ENCODE measurements around the gene GTF2F2.

The GTF2F2 gene

GRCh38 chr13:45258334-45258675 lies 138.0 kb downstream of the GTF2F2 start:
- H3K27ac ChIP-seq = no peak overlapping the region
- ChIA-PET POLR2A (ENCODE audit: low non-redundant PET) (no interaction called here), CTCF (no interaction called here)
- no peak for TF ChIP-seq CTCF (conservative IDR thresholded peaks at IDR 0.05; ENCODE audit: low read depth)
- no peak for DNase-seq (ENCODE audit: low spot score)

GRCh38 chr13:45267215-45267614 lies 146.9 kb downstream of the GTF2F2 start:
- ChIA-PET CTCF (interaction anchor here (0.6 to 0.7 kb wide), 3 partner anchors 26 to 225 kb away, joined by 3 to 5 read pairs (median 4); no protein-coding TSS in a partner anchor), POLR2A (ENCODE audit: low non-redundant PET) (no interaction called here)
- H3K27ac ChIP-seq = peak overlapping the region; percentile 26; the same call in 1 of the 2 replicates
- TF ChIP-seq CTCF (conservative IDR thresholded peaks at IDR 0.05; ENCODE audit: low read depth) = no peak
- no peak for DNase-seq (ENCODE audit: low spot score)

GRCh38 chr13:45269204-45269603 lies 148.9 kb downstream of the GTF2F2 start:
- ChIA-PET POLR2A (ENCODE audit: low non-redundant PET) (no interaction called here), CTCF (interaction anchor here (1.1 kb wide), 1 partner anchor 222 kb away, joined by 5 read pairs; no protein-coding TSS in a partner anchor)
- no peak for TF ChIP-seq CTCF (conservative IDR thresholded peaks at IDR 0.05; ENCODE audit: low read depth)

GRCh38 chr13:45276913-45277312 lies 156.6 kb downstream of the GTF2F2 start:
- POLR2A ChIA-PET (ENCODE audit: low non-redundant PET) = no interaction called here
- no peak overlapping the region for H3K27ac ChIP-seq
- TF ChIP-seq CTCF (conservative IDR thresholded peaks at IDR 0.05; ENCODE audit: low read depth) = no peak
- CTCF ChIA-PET = interaction anchor here (0.6 kb wide), 1 partner anchor 58 kb away, joined by 3 read pairs; no protein-coding TSS in a partner anchor
- DNase-seq (ENCODE audit: low spot score) = no peak

More at GRCh38 chr13:45269204-45269603, 148.9 kb downstream of the GTF2F2 start:
- H3K27ac ChIP-seq = no peak overlapping the region
- no peak for DNase-seq (ENCODE audit: low spot score)

- POLR2A ChIA-PET (ENCODE audit: low non-redundant PET) = no interaction called here
These were observed 157.9 kb downstream of the GTF2F2 start for GRCh38 chr13:45278096-45278645.

GRCh38 chr13:45280011-45280410 lies 159.7 kb downstream of the GTF2F2 start:
- peak overlapping the region; percentile 56 for H3K27ac ChIP-seq
- no peak for TF ChIP-seq CTCF (conservative IDR thresholded peaks at IDR 0.05; ENCODE audit: low read depth)
- ChIA-PET POLR2A (ENCODE audit: low non-redundant PET) (no interaction called here), CTCF (interaction anchor here (0.5 to 2.7 kb wide), 2 partner anchors 51 to 233 kb away, joined by 3 to 27 read pairs; no protein-coding TSS in a partner anchor)
- DNase-seq (ENCODE audit: low spot score) = no peak

More at GRCh38 chr13:45278096-45278645, 157.9 kb downstream of the GTF2F2 start:
- H3K27ac ChIP-seq = no peak overlapping the region
- CTCF ChIA-PET = interaction anchor here (0.7 kb wide), 1 partner anchor 10 kb away, joined by 3 read pairs; no protein-coding TSS in a partner anchor
- DNase-seq (ENCODE audit: low spot score) = no peak
- TF ChIP-seq CTCF (conservative IDR thresholded peaks at IDR 0.05; ENCODE audit: low read depth) = no peak

All from RWPE1 (cell line).